ENCODE data around the gene HTRA2. TPM values are rescaled to one million over a fixed set of nuclear protein-coding genes. Genes with fewer than 3 reads are reported as not detected.

Gene HTRA2
- total and polyA plus RNA-seq, 9 of the 15 experiments (the other 6 are each of a cell fraction or from before 2014, with no cell fraction given): 54.2 to 71.2 (median 65.8) TPM

DNA sequence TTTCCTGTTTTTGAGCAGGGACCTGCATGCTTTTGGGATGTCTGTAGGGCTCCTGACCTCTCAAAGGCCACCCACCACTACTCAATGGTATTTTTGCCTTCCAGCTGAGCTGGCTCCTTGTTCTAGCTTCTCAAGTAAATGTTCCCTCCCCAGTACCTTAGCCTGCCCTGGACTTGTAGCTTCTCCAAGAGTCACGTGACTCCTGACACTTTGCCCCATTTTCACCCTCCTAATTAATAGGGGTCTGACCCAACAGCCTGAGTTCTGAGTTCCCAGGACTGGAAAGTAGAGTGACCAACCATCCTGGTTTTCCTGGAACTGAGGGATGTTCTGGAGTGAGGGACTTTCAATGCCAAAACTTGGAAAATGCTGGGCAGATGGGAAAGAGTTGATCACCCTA is 34.3 kb upstream of the HTRA2 start (continued):
- TF ChIP-seq, protein P1, sequence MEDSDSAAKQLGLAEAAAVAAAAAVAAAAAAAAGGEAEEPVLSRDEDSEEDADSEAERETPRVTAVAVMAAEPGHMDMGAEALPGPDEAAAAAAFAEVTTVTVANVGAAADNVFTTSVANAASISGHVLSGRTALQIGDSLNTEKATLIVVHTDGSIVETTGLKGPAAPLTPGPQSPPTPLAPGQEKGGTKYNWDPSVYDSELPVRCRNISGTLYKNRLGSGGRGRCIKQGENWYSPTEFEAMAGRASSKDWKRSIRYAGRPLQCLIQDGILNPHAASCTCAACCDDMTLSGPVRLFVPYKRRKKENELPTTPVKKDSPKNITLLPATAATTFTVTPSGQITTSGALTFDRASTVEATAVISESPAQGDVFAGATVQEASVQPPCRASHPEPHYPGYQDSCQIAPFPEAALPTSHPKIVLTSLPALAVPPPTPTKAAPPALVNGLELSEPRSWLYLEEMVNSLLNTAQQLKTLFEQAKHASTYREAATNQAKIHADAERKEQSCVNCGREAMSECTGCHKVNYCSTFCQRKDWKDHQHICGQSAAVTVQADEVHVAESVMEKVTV (CRISPR knock-in tag; IDR thresholded peaks at IDR 0.05): no peak
- TF ChIP-seq, protein P2, sequence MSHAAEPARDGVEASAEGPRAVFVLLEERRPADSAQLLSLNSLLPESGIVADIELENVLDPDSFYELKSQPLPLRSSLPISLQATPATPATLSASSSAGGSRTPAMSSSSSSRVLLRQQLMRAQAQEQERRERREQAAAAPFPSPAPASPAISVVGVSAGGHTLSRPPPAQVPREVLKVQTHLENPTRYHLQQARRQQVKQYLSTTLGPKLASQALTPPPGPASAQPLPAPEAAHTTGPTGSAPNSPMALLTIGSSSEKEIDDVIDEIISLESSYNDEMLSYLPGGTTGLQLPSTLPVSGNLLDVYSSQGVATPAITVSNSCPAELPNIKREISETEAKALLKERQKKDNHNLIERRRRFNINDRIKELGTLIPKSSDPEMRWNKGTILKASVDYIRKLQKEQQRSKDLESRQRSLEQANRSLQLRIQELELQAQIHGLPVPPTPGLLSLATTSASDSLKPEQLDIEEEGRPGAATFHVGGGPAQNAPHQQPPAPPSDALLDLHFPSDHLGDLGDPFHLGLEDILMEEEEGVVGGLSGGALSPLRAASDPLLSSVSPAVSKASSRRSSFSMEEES (CRISPR knock-in tag; IDR thresholded peaks at IDR 0.05): peak; percentile 68
- no peak for TF ChIP-seq IFI16 (CRISPR knock-in tag; IDR thresholded peaks at IDR 0.05)
- TF ChIP-seq, protein P3, sequence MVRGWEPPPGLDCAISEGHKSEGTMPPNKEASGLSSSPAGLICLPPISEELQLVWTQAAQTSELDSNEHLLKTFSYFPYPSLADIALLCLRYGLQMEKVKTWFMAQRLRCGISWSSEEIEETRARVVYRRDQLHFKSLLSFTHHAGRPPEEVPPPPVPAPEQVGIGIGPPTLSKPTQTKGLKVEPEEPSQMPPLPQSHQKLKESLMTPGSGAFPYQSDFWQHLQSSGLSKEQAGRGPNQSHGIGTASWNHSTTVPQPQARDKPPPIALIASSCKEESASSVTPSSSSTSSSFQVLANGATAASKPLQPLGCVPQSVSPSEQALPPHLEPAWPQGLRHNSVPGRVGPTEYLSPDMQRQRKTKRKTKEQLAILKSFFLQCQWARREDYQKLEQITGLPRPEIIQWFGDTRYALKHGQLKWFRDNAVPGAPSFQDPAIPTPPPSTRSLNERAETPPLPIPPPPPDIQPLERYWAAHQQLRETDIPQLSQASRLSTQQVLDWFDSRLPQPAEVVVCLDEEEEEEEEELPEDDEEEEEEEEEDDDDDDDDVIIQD (CRISPR knock-in tag; IDR thresholded peaks at IDR 0.05): no peak
- TF ChIP-seq, protein P4, sequence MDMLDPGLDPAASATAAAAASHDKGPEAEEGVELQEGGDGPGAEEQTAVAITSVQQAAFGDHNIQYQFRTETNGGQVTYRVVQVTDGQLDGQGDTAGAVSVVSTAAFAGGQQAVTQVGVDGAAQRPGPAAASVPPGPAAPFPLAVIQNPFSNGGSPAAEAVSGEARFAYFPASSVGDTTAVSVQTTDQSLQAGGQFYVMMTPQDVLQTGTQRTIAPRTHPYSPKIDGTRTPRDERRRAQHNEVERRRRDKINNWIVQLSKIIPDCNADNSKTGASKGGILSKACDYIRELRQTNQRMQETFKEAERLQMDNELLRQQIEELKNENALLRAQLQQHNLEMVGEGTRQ (CRISPR knock-in tag; IDR thresholded peaks at IDR 0.05): peak; percentile 36; the same call in 1 of the 2 replicates
- no peak for TF ChIP-seq EWSR1 (IDR thresholded peaks at IDR 0.05; ENCODE audit: borderline replicate concordance, low read depth, partially characterized antibody)
- TF ChIP-seq HNRNPUL1 (IDR thresholded peaks at IDR 0.05; ENCODE audit: low read length): no peak

All from K562 (cell line).